Endodermal cell (in vitro differentiated cells): Measurements from ENCODE around the gene NEAT1. TPM values are rescaled to one million over a fixed set of nuclear protein-coding genes. Genes with fewer than 3 reads are reported as not detected.

ENCODE experiments used
- DNase-seq: peaks from one replicate; pipeline ENCODE4 v3.0.0-alpha.2; 2017
- H3K27ac ChIP-seq: 2 replicates; pipeline ENCODE4 v1.5.1; 2013; ENCODE audit warnings: mild to moderate bottlenecking, low read depth, low read length, moderate library complexity
- H3K27me3 ChIP-seq: 2 replicates; pipeline ENCODE4 v1.6.1; 2013; ENCODE audit warnings: mild to moderate bottlenecking, low read length, moderate library complexity; ENCODE audit not compliant: insufficient read depth, control insufficient read depth, poor library complexity, severe bottlenecking
- H3K36me3 ChIP-seq: 2 replicates; pipeline ENCODE4 v1.7.0; 2013; ENCODE audit warnings: mild to moderate bottlenecking, low read length, moderate library complexity; ENCODE audit not compliant: control insufficient read depth, insufficient read depth
- H3K4me1 ChIP-seq: one replicate; pipeline ENCODE4 v1.7.0; 2013; ENCODE audit warnings: low read length; ENCODE audit not compliant: control insufficient read depth, insufficient read depth
- H3K4me3 ChIP-seq: 2 replicates; pipeline ENCODE4 v1.5.1; 2013; ENCODE audit warnings: mild to moderate bottlenecking, low read length, moderate library complexity
- H3K9ac ChIP-seq: 2 replicates; pipeline ENCODE4 v1.6.1; 2013; ENCODE audit warnings: mild to moderate bottlenecking, low read length, moderate library complexity; ENCODE audit not compliant: poor library complexity, severe bottlenecking; ENCODE audit errors: extremely low read depth
- H3K9me3 ChIP-seq: 2 replicates; pipeline ENCODE4 v1.6.1; 2013; ENCODE audit warnings: mild to moderate bottlenecking, low read length, moderate library complexity; ENCODE audit not compliant: control insufficient read depth
- H3K27ac Mint-ChIP-seq: 2 replicates; pipeline ENCODE4 v1.8.0; 2020; ENCODE audit warnings: mixed read lengths
- H3K27me3 Mint-ChIP-seq: 2 replicates; pipeline ENCODE4 v1.8.0; 2021; ENCODE audit warnings: mild to moderate bottlenecking, mixed read lengths; ENCODE audit not compliant: insufficient read depth
- H3K36me3 Mint-ChIP-seq: 2 replicates; pipeline ENCODE4 v1.8.0; 2020; ENCODE audit warnings: low read depth, mixed read lengths
- H3K4me1 Mint-ChIP-seq: 2 replicates; pipeline ENCODE4 v1.8.0; 2020; ENCODE audit warnings: mixed read lengths
- H3K4me3 Mint-ChIP-seq: 2 replicates; pipeline ENCODE4 v1.8.0; 2020; ENCODE audit warnings: mild to moderate bottlenecking, moderate library complexity, mixed read lengths
- H3K9me3 Mint-ChIP-seq: 2 replicates; pipeline ENCODE4 v1.8.0; 2020; ENCODE audit warnings: mild to moderate bottlenecking, mixed read lengths
- CTCF ChIP-seq: fragments of 200-600 bp; sonication (generic); conservative IDR thresholded peaks from 2 replicates; pipeline ENCODE4 v1.5.0; 2021; ENCODE audit warnings: antibody characterized with exemption, mild to moderate bottlenecking
- WGBS, 2 experiments: methylation state at CpG; one replicate each; pipeline versions ENCODE4 v1.1.5 to v1.1.7; 2013; ENCODE audit warnings: missing lambda C conversion rate in 2 of 2, mixed read lengths in 1 of 2; ENCODE audit not compliant: insufficient coverage in 1 of 2, insufficient read length in 1 of 2; 5-methylcytosine and 5-hydroxymethylcytosine counted together
- total RNA-seq, 2 donors: library from RNA; stranded (reverse); fragmentation: NEBNext Ultra II Directional in 1 of 2; extraction: Animal tissue kit (Norgen Biotek cat#: 25700) in 1 of 2; gene quantifications; 2 replicates in 1 of 2; 3 replicates in 1 of 2; pipeline ENCODE4 v1.2.1, GENCODE V29; 2021

NEAT1 gene
- total RNA-seq, 2 donors from 2014 or later: 61.3 to 85.2 TPM

- peaks cover 13% of the 10 kb centered on the region for H3K4me1 Mint-ChIP-seq
- H3K9me3 ChIP-seq: no peaks in the 10 kb centered on the region
- H3K36me3 ChIP-seq: peaks cover 53% of the 10 kb centered on the region
- peaks cover 1% of the 10 kb centered on the region for H3K4me1 ChIP-seq
- WGBS, 2 experiments: 94 to 96% methylated on average over 4 to 6 of the region's 6 CpGs
- H3K27ac Mint-ChIP-seq: no peak overlapping the region
- no peak overlapping the region for H3K9ac ChIP-seq
- TF ChIP-seq CTCF: no peak
- H3K4me3 Mint-ChIP-seq: no peak overlapping the region
- DNase-seq: peak; percentile 11
- H3K9me3 Mint-ChIP-seq: no peaks in the 10 kb centered on the region
- no peaks in the 10 kb centered on the region for H3K27me3 Mint-ChIP-seq
- H3K27me3 ChIP-seq: no peaks in the 10 kb centered on the region
- H3K36me3 Mint-ChIP-seq: peaks cover 47% of the 10 kb centered on the region
- no peak overlapping the region for H3K4me3 ChIP-seq
- H3K27ac ChIP-seq: no peak overlapping the region
These were observed 11.6 kb downstream of the NEAT1 start for GRCh38 chr11:65434057-65434666.

- Histone ChIP-seq H3K9ac (no peak overlapping the region), H3K27ac (no peak overlapping the region)
- 94 to 100% methylated on average over 4 to 5 of the region's 5 CpGs for WGBS, 2 experiments
These were observed 12.2 kb downstream of the NEAT1 start for GRCh38 chr11:65434667-65435410.

GRCh38 chr11:65435411-65435931, 12.9 kb downstream of the NEAT1 start:
- no peak for DNase-seq
- Histone ChIP-seq H3K4me3 (no peak overlapping the region), H3K9ac (no peak overlapping the region), H3K36me3 (peaks cover 53% of the 10 kb centered on the region), H3K27ac (no peak overlapping the region), H3K9me3 (no peaks in the 10 kb centered on the region), H3K4me1 (no peaks in the 10 kb centered on the region), H3K27me3 (no peaks in the 10 kb centered on the region)
- Mint-ChIP-seq H3K27me3 (no peaks in the 10 kb centered on the region), H3K9me3 (no peaks in the 10 kb centered on the region), H3K4me1 (peaks cover 2% of the 10 kb centered on the region), H3K36me3 (peaks cover 55% of the 10 kb centered on the region), H3K27ac (no peak overlapping the region), H3K4me3 (no peak overlapping the region)
- TF ChIP-seq CTCF: no peak
- 95 to 98% methylated on average over 4 to 9 of the region's 9 CpGs for WGBS, 2 experiments

More at GRCh38 chr11:65434667-65435410, 12.2 kb downstream of the NEAT1 start:
- H3K9me3 Mint-ChIP-seq: no peaks in the 10 kb centered on the region
- H3K4me1 Mint-ChIP-seq: peaks cover 7% of the 10 kb centered on the region
- peak; percentile 10 for DNase-seq
- H3K4me1 ChIP-seq: no peaks in the 10 kb centered on the region
- H3K36me3 ChIP-seq: peaks cover 53% of the 10 kb centered on the region
- no peaks in the 10 kb centered on the region for H3K9me3 ChIP-seq
- no peaks in the 10 kb centered on the region for H3K27me3 ChIP-seq
- H3K27ac Mint-ChIP-seq: no peak overlapping the region
- peaks cover 53% of the 10 kb centered on the region for H3K36me3 Mint-ChIP-seq
- no peak overlapping the region for H3K4me3 ChIP-seq
- TF ChIP-seq CTCF: no peak
- H3K4me3 Mint-ChIP-seq: no peak overlapping the region
- no peaks in the 10 kb centered on the region for H3K27me3 Mint-ChIP-seq
